T-helper 9 cell (primary cell): ENCODE results near the gene DDX10.

Experiments used
- DNase-seq: peaks from one replicate; pipeline ENCODE4 v3.0.0-alpha.2; 2020

Gene DDX10

DNA sequence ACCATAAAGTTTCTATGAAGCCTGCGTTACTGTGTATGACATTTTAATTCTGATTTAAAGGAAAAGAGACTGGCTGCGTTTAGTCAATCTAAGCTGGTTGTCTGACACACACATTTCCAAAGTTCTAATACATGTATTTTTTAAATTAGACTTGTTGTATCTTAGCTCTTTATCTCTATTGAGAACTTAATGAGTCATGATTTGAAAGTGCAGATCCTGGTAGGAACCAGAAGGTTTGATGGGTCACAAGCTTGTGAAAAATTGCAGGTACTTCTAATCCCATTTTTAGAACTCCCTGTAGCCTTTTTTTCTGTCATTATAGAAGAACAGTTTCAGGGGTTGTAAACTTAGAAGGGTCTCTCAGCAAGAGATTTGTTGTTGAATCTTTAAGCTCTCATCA is 210.3 kb downstream of the DDX10 start:
- DNase-seq, result no peak

GRCh38 chr11:108877178-108877577 is 212.3 kb downstream of the DDX10 start:
- DNase-seq, result no peak

GRCh38 chr11:108880510-108880909 is 215.6 kb downstream of the DDX10 start:
- no peak for DNase-seq

GRCh38 chr11:108881131-108881530 is 216.3 kb downstream of the DDX10 start:
- no peak for DNase-seq

DNA sequence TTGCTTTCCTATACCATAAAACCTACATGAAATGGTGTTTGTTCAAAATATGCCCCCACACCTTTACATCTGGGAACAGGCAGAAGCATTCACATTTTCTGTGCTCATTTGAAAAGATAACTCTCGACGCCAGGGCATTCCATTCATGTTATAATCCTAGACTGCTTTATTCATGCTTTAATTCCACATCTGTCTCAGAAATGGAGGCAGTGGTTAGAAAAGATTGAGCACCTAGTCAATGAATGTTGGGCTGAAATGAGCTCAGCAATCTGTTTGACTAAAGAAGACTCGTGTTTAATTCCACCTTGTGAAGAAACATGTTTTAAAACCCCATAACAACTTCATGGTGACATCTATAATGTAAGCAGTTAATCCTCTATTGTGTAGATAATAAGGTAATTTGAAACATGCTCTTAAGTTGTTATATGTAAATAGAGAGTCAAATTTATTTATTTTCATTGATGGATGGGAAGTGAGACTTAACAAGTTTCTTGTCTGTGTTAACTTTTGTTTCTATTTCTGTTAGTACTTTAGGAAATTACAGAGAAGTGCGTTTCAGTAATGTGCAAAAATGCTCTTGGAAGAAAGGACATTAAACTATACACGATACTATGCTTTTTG is 217.5 kb downstream of the DDX10 start:
- DNase-seq, result no peak

DNA sequence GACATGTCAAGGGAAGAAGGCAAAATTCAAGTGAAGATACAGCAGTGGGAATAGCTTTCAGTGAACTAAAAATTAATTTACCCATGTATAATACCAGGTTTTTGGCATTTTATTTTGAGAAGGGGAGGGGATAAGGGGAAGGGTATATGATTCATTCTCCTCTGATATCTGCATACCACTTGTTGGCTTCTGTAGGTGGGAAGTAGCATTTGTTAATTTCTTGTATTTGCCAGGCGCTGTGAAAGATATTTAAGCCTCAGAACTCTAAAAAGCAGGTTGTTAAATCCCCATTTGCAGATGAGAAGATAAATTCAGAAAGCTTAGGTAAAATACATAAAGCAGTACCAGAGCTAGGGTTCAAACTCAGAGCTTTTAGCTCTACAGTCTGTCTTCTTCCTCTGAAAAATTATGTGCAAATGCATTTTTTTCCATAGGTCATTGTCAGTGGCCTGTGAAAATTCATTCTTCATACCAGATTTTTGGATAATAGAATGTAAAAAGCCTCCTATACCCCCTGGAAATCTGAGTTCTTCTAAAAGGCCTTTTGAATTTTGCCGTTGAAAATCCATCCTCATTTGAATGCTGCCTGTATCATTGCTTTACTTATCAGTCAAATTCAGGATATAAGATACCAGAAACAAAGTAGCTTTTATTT is 221.3 kb downstream of the DDX10 start:
- no peak for DNase-seq

DNA sequence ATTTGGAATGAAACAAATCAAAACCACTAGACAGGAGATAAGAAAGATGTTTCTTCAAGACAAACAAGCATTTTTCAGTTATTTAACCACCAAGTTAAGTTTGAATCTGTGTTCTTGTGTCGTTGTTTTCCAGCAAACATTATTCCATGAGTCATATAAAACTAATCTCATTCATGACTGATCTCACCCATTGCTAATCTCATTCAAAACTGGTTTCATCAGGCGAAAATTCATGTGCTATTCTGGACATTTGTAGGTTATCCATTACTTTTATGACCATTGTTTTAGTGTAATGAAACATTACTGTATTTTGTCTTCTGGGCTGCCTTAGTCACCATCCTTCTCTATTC is 221.8 kb downstream of the DDX10 start:
- DNase-seq, result no peak

DNA sequence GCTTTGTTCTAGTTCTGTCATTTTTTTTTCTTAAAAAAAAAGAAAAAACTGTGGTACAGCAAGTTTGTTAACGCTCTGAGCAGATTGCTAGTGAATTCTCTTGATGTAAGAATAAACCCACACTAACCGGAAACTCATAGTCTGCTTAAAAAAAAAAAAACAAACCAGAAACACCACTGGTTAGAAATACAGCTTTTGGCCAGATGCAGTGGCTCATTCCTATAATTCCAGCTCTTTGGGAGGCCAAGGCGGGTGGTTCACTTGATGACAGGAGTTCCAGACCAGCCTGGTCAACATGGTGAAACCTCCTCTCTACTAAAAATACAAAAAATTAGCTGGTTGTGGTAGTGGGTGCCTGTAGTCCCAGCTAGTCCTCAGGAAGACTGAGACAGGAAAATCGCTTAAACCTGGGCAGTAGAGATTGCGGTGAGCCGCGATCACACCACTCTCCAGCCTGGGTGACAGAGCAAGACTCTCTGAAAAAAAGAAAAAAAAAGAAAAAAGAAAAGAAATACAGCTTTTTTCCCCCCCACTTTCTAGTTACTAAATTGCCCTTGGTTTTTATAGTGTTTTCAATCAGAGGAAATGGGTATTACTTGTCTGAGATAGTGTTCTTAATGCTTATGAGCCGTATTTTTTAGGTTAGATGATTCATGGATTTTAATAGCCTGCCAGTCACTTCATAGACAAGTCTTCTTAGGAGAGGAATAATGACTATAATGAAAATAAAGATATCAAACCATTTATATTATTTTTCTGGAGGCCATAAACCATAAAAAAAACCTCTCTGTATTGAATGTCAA is 222.8 kb downstream of the DDX10 start:
- DNase-seq, result no peak

- DNase-seq, result no peak
Measured at GRCh38 chr11:108890482-108891105, 225.7 kb downstream of the DDX10 start.

- DNase-seq, result no peak
Measured at GRCh38 chr11:108891143-108891542, 226.3 kb downstream of the DDX10 start.

DNA sequence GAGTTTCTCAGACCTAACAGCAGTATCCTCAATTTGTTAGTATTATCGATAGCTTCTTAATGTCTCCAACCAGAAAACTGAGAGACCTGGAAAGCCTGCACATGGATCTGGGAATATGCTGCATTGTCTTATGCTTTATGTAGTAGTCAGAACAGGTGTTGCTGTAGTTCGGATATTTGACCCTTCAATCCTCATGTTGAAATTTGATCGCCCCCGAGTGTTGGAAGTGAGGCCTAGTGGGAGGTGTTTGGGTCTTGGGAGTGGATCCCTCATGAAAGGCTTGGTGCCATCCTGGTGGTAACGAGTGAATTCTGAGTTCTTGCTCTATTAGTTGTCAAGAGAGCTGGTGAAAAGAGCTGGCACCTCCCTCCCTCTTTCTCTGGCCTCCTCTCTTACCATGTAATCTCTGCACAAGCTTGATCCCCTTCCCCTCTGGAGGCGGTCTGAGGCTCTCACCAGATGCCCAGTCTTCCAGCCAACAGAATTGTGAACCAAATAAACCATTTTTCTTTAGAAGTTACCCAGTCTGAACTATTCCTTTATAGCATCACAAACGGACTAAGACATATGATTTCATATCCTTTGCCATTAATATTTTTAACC is 227.1 kb downstream of the DDX10 start:
- DNase-seq, result no peak

- no peak for DNase-seq
Measured at GRCh38 chr11:108895579-108896480, 231.0 kb downstream of the DDX10 start.

- DNase-seq, result no peak
Measured at GRCh38 chr11:108897071-108897481, 232.2 kb downstream of the DDX10 start.

GRCh38 chr11:108897916-108898315 is 233.0 kb downstream of the DDX10 start:
- DNase-seq, result no peak

DNA sequence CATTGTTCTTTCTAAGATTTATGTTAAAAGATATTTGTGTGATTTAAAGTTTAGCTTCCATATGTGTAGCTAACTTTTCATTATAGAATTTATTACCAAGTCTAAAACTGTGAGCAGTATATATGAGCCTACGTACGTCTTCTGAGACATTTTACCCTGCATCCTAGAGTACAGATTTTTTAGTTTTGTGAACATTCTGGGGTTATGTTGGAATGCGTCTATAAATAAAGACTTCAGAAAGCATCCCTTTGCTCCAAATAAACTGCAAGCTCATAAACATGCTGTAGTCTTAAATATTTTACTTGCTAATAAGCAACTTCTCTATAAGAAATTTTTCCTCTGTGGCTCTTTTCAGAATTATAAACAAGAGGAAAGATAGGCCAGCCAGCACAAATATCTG is 236.5 kb downstream of the DDX10 start:
- DNase-seq, result no peak

- no peak for DNase-seq
Measured at GRCh38 chr11:108902027-108902469, 237.2 kb downstream of the DDX10 start.

- no peak for DNase-seq
Measured at GRCh38 chr11:108904480-108904879, 239.6 kb downstream of the DDX10 start.

GRCh38 chr11:108906329-108906728 is 241.5 kb downstream of the DDX10 start:
- DNase-seq, result no peak

DNA sequence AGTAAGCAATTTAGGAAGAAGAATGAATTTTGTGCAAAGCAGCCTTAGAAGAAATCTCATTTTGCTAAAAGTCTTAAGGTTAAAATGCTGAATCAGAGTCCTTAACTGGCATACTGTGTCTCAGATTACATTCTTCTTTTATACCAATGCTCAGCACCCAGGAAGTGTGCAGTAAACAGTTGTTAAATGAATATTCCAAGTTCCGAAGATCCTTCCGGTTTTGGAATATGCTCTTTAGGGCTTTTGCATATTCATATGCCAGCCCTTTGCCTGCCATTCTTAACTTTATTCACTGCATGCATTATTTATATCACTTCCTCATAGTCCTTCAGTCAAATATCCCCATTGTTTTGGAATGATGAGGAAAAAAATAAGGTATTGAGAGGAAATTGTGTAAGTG is 242.0 kb downstream of the DDX10 start:
- no peak for DNase-seq

DNA sequence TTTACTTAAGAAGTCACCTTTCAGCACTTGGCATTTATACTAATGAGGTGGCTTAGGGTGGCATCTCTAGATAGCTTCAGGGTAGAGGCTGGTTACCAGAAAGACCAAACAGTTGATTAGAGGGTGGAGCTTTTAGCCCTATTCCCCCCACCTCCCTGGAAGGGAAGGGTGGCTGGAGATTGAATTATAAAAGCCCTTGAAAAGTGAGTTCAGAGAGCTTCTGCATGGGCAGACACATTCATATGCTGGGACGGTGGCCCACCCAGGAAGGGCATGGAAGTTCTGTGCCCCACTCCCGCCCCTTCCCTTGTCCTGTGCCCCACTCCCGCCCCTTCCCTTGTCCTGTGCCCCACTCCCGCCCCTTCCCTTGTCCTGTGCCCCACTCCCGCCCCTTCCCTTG is 244.2 kb downstream of the DDX10 start:
- DNase-seq, result no peak

DNA sequence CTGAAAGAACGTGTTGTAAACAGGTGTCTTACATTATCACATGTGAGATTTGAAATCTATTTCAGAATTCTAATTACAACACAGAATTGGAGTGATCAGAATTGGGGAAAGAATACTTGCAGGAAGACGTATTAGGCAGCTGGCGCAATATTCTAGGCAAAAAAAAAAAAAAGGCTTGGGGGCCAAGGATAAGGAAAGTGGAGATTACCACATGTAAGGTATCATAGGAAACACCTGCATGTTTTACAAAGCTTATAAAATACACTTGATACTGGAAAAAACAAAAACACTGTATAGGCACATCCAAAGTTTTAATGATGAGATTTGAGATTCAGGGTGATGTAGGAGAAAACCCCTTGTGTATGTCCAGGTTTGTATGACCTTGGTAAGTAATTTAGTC is 245.1 kb downstream of the DDX10 start:
- no peak for DNase-seq

DNA sequence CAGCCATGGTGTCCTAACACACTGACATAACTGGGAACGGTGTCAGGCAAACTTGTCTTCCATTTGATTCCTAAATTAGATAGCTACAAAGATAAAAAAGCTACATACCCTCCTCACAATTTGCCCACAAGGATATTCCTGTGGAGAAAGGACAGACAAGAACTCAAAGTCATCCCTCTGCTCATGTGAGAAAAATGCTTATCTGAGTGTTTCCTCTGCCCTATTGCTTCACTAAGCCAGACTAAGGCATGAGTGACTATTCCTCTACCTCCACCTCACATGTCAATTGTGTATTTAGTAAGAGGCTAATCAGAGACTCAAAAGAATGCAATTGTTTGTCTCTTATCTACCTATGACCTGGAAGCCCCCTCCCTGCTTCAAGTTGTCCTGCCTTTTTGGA is 247.7 kb downstream of the DDX10 start:
- DNase-seq, result no peak
